ENCODE data around the gene BEX2. TPM values are rescaled to one million over a fixed set of nuclear protein-coding genes. Genes with fewer than 3 reads are reported as not detected.
"Not testable (repeated sequence)": the region's sequence is repeated elsewhere in the genome, so short reads cannot be mapped to it uniquely, and the experiment has no call there.

Gene BEX2
- 35.5 TPM for total RNA-seq
- 10 to 100 TPM; 26.6 to 45.8 (median 37.7) TPM for polyA plus RNA-seq (ENCODE audit: insufficient read depth in 1 of 8, insufficient read length in 8 of 8, low replicate concordance in 1 of 8)
- long read RNA-seq, donor 1, transcript BEX2-202 (3 exons, 899 nt) = major isoform, 11 of 177 reads
- long read RNA-seq, donor 1, partial matches to known transcripts = 166 of 177 reads
- long read RNA-seq, donor 1, other reads (novel, unspliced or antisense) = 0 of 177 reads
- long read RNA-seq, donor 2, partial matches to known transcripts = 28 of 38 reads
- long read RNA-seq, donor 2, other reads (novel, unspliced or antisense) = 7 of 38 reads
- long read RNA-seq, donor 3, transcript BEX2-201 (3 exons, 668 nt) = minor isoform, 6 of 213 reads
- long read RNA-seq, donor 3, transcript BEX2-202 (3 exons, 899 nt) = major isoform, 27 of 213 reads
- long read RNA-seq, donor 3, partial matches to known transcripts = 170 of 213 reads
- long read RNA-seq, donor 3, other reads (novel, unspliced or antisense) = 10 of 213 reads
- long read RNA-seq, donor 4, transcript BEX2-202 (3 exons, 899 nt) = major isoform, 13 of 176 reads
- long read RNA-seq, donor 4, partial matches to known transcripts = 151 of 176 reads
- long read RNA-seq, donor 4, other reads (novel, unspliced or antisense) = 9 of 176 reads
- long read RNA-seq, donor 5, transcript BEX2-202 (3 exons, 899 nt) = major isoform, 56 of 62 reads
- long read RNA-seq, donor 5, partial matches to known transcripts = 0 of 62 reads
- long read RNA-seq, donor 5, other reads (novel, unspliced or antisense) = 0 of 62 reads
- long read RNA-seq, donor 6, transcript BEX2-202 (3 exons, 899 nt) = major isoform, 62 of 75 reads
- long read RNA-seq, donor 6, partial matches to known transcripts = 0 of 75 reads
- long read RNA-seq, donor 6, other reads (novel, unspliced or antisense) = 7 of 75 reads
- long read RNA-seq, donor 7, transcript BEX2-202 (3 exons, 899 nt) = major isoform, 18 of 325 reads
- long read RNA-seq, donor 7, partial matches to known transcripts = 305 of 325 reads
- long read RNA-seq, donor 7, other reads (novel, unspliced or antisense) = 0 of 325 reads
- long read RNA-seq, donor 8, transcript BEX2-202 (3 exons, 899 nt) = major isoform, 11 of 405 reads
- long read RNA-seq, donor 8, partial matches to known transcripts = 377 of 405 reads
- long read RNA-seq, donor 8, other reads (novel, unspliced or antisense) = 16 of 405 reads
- long read RNA-seq, donor 9, transcript BEX2-202 (3 exons, 899 nt) = major isoform, 13 of 224 reads
- long read RNA-seq, donor 9, partial matches to known transcripts = 203 of 224 reads
- long read RNA-seq, donor 9, other reads (novel, unspliced or antisense) = 5 of 224 reads
- long read RNA-seq, donor 10, transcript BEX2-202 (3 exons, 899 nt) = major isoform, 21 of 28 reads
- long read RNA-seq, donor 10, transcript BEX2-201 (3 exons, 668 nt) = minor isoform, 5 of 28 reads
- long read RNA-seq, donor 10, partial matches to known transcripts = 0 of 28 reads
- long read RNA-seq, donor 10, other reads (novel, unspliced or antisense) = 0 of 28 reads
- long read RNA-seq, donor 11, transcript BEX2-202 (3 exons, 899 nt) = major isoform, 16 of 189 reads
- long read RNA-seq, donor 11, partial matches to known transcripts = 172 of 189 reads
- long read RNA-seq, donor 11, other reads (novel, unspliced or antisense) = 0 of 189 reads

DNA sequence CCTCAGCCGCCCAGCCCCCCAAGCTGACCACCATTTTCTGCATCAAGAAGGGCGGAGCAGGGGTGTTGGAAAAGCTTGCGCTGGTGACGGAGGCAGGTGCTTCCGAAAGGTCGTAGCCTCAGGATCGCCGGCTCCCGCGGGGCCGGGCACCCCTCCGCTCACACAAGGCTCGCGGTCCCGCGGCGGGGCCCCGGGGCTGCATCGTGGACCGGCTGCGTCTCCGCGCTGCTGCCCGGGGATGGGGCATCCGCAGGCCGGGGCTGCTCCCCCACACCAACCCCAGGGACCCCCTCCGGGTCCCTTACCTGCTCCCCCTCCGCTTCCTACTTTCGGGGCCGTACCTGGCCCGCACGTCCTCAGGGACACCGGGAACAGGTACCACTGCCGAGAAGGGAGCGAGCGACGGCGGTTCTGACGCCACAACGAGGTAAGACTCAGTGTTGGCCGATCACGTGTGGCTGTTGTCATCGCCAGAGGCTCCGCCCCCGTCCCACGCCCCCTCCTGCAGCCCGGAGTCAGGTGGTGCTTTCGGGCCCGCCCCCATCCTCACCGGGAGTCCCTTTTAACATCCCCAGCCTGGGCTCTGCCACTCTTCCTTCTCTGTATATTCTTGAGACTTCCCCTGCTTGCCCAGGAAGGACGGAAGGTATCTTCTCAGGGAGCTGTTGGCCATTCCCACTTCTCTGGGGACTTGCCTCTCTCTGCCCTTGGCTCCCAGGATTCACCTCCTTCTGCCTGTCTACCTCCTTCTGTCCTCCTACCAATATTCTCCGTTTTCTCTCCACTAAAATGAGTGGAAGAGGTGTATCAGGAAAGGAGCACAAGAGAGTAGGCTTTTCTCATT, at the start of gene BEX2:
BEX2 (minus strand) TSS at position 436 of the 844 bp plus-strand sequence. CDS start 1,014 bp downstream, outside the sequence.
- peak; percentile 63 for DNase-seq
- H3K4me3 ChIP-seq (ENCODE audit: low read length) = peak within 1 kb of the TSS; percentile 51
- 27% methylated on average over 46 of the region's 52 CpGs for WGBS (ENCODE audit: insufficient coverage)
- peaks cover 21% of the 10 kb centered on the region for H3K27me3 ChIP-seq (ENCODE audit: control insufficient read depth, insufficient read depth, low read length)
- H3K36me3 ChIP-seq (ENCODE audit: control insufficient read depth, insufficient read depth, low read length) = no peaks in the 10 kb centered on the region
- H3K4me1 ChIP-seq (ENCODE audit: control insufficient read depth, insufficient read depth, low read length) = peaks cover 3% of the 10 kb centered on the region
- no peaks in the 10 kb centered on the region for H3K9me3 ChIP-seq (replicated peaks; ENCODE audit: control insufficient read depth, low read depth, low read length)
- peak within 1 kb of the TSS; percentile 84 for H3K27ac ChIP-seq (ENCODE audit: low read length)

- H3K9me3 ChIP-seq (replicated peaks; ENCODE audit: control insufficient read depth, low read depth, low read length) = no peaks in the 10 kb centered on the region
- H3K4me1 ChIP-seq (ENCODE audit: control insufficient read depth, insufficient read depth, low read length) = peaks cover 6% of the 10 kb centered on the region
- no CpG with 5 or more reads among the region's 2 CpGs for WGBS (ENCODE audit: insufficient coverage)
- no peak overlapping the region for H3K27ac ChIP-seq (ENCODE audit: low read length)
- no peaks in the 10 kb centered on the region for H3K36me3 ChIP-seq (ENCODE audit: control insufficient read depth, insufficient read depth, low read length)
- peaks cover 14% of the 10 kb centered on the region for H3K27me3 ChIP-seq (ENCODE audit: control insufficient read depth, insufficient read depth, low read length)
- DNase-seq = no peak
- H3K4me3 ChIP-seq (ENCODE audit: low read length) = no peak overlapping the region
Observed at GRCh38 chrX:103360092-103360491, 49.3 kb upstream of the BEX2 start.

GRCh38 chrX:103359605-103360004, 48.8 kb upstream of the BEX2 start:
- H3K27ac ChIP-seq (ENCODE audit: low read length); H3K36me3 ChIP-seq (ENCODE audit: control insufficient read depth, insufficient read depth, low read length); H3K9me3 ChIP-seq (replicated peaks; ENCODE audit: control insufficient read depth, low read depth, low read length); H3K4me1 ChIP-seq (ENCODE audit: control insufficient read depth, insufficient read depth, low read length); DNase-seq; H3K4me3 ChIP-seq (ENCODE audit: low read length): not testable (repeated sequence)
- H3K27me3 ChIP-seq (ENCODE audit: control insufficient read depth, insufficient read depth, low read length) = peaks cover 14% of the 10 kb centered on the region
- no CpG with 5 or more reads among the region's 3 CpGs for WGBS (ENCODE audit: insufficient coverage)

- Histone ChIP-seq H3K4me3 (ENCODE audit: low read length) (peak overlapping the region; percentile 87), H3K36me3 (ENCODE audit: control insufficient read depth, insufficient read depth, low read length) (no peaks in the 10 kb centered on the region), H3K27ac (ENCODE audit: low read length) (peak overlapping the region; percentile 99), H3K27me3 (ENCODE audit: control insufficient read depth, insufficient read depth, low read length) (peaks cover 14% of the 10 kb centered on the region), H3K4me1 (ENCODE audit: control insufficient read depth, insufficient read depth, low read length) (peaks cover 6% of the 10 kb centered on the region), H3K9me3 (replicated peaks; ENCODE audit: control insufficient read depth, low read depth, low read length) (no peaks in the 10 kb centered on the region)
- no peak for DNase-seq
- no CpG with 5 or more reads among the region's 2 CpGs for WGBS (ENCODE audit: insufficient coverage)
Observed at GRCh38 chrX:103357871-103358270, 47.1 kb upstream of the BEX2 start.

DNA sequence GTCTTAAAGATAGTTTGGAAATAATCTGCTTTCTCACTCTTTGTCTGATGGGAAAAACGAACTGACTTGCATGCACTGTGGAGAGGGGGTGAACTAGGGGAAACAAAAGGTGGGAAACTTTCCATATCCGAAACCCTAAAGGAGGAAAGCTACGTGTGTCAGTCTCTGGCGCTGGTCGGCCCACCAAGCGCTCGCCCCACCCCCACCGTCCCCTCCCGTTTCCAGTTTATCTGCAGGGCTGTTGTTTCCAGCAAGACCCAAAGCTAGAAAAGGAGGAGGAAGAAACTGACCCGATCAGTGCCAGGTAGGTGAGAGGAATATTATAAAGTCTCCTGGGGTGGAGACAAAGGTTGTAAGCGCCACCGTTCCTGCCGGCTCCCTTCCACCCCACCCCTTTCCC, 46.1 kb upstream of the BEX2 start:
- Histone ChIP-seq H3K27me3 (ENCODE audit: control insufficient read depth, insufficient read depth, low read length) (peaks cover 14% of the 10 kb centered on the region), H3K36me3 (ENCODE audit: control insufficient read depth, insufficient read depth, low read length) (no peaks in the 10 kb centered on the region), H3K27ac (ENCODE audit: low read length) (peak overlapping the region; percentile 99), H3K4me3 (ENCODE audit: low read length) (peak overlapping the region; percentile 87), H3K9me3 (replicated peaks; ENCODE audit: control insufficient read depth, low read depth, low read length) (no peaks in the 10 kb centered on the region), H3K4me1 (ENCODE audit: control insufficient read depth, insufficient read depth, low read length) (peaks cover 6% of the 10 kb centered on the region)
- no CpG with 5 or more reads among the region's 13 CpGs for WGBS (ENCODE audit: insufficient coverage)
- DNase-seq = peak; percentile 59

GRCh38 chrX:103356130-103356798, 45.5 kb upstream of the BEX2 start, which contains the start of gene TCEAL9:
Gene TCEAL9, plus strand, starts transcription at chrX:103356506. Its CDS starts 1,179 bp downstream, at chrX:103357685.
- peaks cover 14% of the 10 kb centered on the region for H3K27me3 ChIP-seq (ENCODE audit: control insufficient read depth, insufficient read depth, low read length)
- WGBS (ENCODE audit: insufficient coverage) = 30% methylated on average over 13 of the region's 18 CpGs
- H3K4me1 ChIP-seq (ENCODE audit: control insufficient read depth, insufficient read depth, low read length) = peaks cover 6% of the 10 kb centered on the region
- no peaks in the 10 kb centered on the region for H3K36me3 ChIP-seq (ENCODE audit: control insufficient read depth, insufficient read depth, low read length)
- H3K4me3 ChIP-seq (ENCODE audit: low read length) = peak within 1 kb of the TSS; percentile 87
- H3K9me3 ChIP-seq (replicated peaks; ENCODE audit: control insufficient read depth, low read depth, low read length) = no peaks in the 10 kb centered on the region
- peak; percentile 96 for DNase-seq
- peak within 1 kb of the TSS; percentile 99 for H3K27ac ChIP-seq (ENCODE audit: low read length)

DNA sequence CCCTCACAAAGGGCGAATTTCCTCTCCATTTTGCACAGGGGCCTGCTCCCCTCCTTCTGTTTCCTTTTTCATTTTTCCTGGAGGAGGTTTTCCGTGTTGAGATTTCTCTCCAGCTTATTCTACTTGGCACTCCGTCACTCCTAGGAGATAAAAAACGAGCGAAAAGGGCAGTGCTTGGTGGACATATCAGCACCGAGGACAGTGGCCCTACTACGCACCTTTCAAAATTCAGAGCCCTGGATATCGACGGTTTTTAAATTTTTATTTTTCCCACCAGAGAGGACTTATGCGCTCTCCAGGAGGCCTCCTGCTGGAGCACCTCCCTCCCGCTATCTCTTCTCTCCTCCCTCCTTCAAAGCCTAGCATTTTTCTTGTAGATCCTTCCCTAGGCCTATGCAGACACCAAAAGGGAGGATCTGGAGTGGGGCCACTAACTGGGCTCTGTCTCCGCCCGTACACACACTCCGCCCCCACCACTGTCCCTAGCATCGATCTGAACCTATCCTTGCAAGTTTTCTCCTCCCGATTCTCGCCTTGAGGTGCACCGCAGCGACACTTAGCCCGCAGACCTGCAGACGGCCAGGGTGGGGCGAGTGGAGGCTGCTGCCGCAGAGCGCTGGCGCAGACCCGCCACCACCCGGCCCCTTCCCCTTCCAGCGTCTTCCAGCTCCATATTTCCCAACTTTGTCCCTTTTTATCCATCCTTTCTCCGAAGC, 37.0 kb upstream of the BEX2 start:
- WGBS (ENCODE audit: insufficient coverage) = 35% methylated on average over 25 of the region's 29 CpGs
- Histone ChIP-seq H3K27ac (ENCODE audit: low read length) (no peak overlapping the region), H3K4me1 (ENCODE audit: control insufficient read depth, insufficient read depth, low read length) (no peaks in the 10 kb centered on the region), H3K9me3 (replicated peaks; ENCODE audit: control insufficient read depth, low read depth, low read length) (no peaks in the 10 kb centered on the region), H3K4me3 (ENCODE audit: low read length) (no peak overlapping the region), H3K27me3 (ENCODE audit: control insufficient read depth, insufficient read depth, low read length) (peaks cover 21% of the 10 kb centered on the region), H3K36me3 (ENCODE audit: control insufficient read depth, insufficient read depth, low read length) (no peaks in the 10 kb centered on the region)
- DNase-seq = no peak

- no peaks in the 10 kb centered on the region for H3K36me3 ChIP-seq (ENCODE audit: control insufficient read depth, insufficient read depth, low read length)
- no CpG with 5 or more reads among the region's 2 CpGs for WGBS (ENCODE audit: insufficient coverage)
- no peaks in the 10 kb centered on the region for H3K9me3 ChIP-seq (replicated peaks; ENCODE audit: control insufficient read depth, low read depth, low read length)
- no peak overlapping the region for H3K27ac ChIP-seq (ENCODE audit: low read length)
- H3K4me1 ChIP-seq (ENCODE audit: control insufficient read depth, insufficient read depth, low read length) = no peaks in the 10 kb centered on the region
- no peak for DNase-seq
- H3K4me3 ChIP-seq (ENCODE audit: low read length) = no peak overlapping the region
- H3K27me3 ChIP-seq (ENCODE audit: control insufficient read depth, insufficient read depth, low read length) = peaks cover 20% of the 10 kb centered on the region
Observed at GRCh38 chrX:103344606-103345005, 33.8 kb upstream of the BEX2 start.

Data from muscle of leg (tissue), 16 donors.